ENCODE results near the gene COLEC11. TPM values are rescaled to one million over a fixed set of nuclear protein-coding genes. Genes with fewer than 3 reads are reported as not detected.
"Not testable (repeated sequence)": the region's sequence is repeated elsewhere in the genome, so short reads cannot be mapped to it uniquely, and the experiment has no call there.

The COLEC11 gene
- total RNA-seq, 3 donors from 2014 or later (not counting 1 experiment from before 2014, with no cell fraction given) = 0.61 TPM; not detected in 2

DNA sequence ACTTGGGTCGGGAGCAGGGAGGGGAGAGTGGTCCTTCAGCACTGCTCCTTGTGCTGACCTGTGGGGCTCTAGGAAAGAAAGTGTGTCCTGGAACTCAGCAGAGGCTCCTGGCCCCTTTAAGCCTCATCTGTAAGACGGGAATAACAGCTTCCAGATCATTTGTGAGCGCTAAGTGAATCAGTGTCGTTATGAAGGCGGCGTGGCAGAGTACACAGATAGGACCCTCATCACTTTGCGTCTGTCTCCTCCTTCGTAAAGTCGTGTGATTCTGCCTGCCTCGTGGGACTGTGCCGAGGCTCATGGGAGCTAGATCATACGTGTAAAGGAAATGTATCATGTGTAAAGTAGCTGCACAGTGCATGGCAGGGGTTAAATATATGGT, 18.6 kb downstream of the COLEC11 start:
- TF ChIP-seq CTCF (IDR thresholded peaks at IDR 0.05) = no peak
- no peak for DNase-seq
- H3K4me3 ChIP-seq (ENCODE audit: low read length) = no peak overlapping the region
- H3K27me3 ChIP-seq (ENCODE audit: control insufficient read depth, insufficient read depth, low read length) = no peaks in the 10 kb centered on the region
- no peaks in the 10 kb centered on the region for H3K36me3 ChIP-seq (ENCODE audit: control insufficient read depth, insufficient read depth, low read length)
- intact Hi-C loops (cut with micrococcal nuclease) = no loop called here
- H3K27me3 Mint-ChIP-seq (ENCODE audit: low read depth in 2 of 2) = no peaks in the 10 kb centered on the region
- H3K9me3 Mint-ChIP-seq = no peaks in the 10 kb centered on the region
- no peak overlapping the region for H3K4me3 Mint-ChIP-seq
- ATAC-seq = no peak
- H3K36me3 Mint-ChIP-seq = no peaks in the 10 kb centered on the region
- no peaks in the 10 kb centered on the region for H3K4me1 Mint-ChIP-seq
- no peak overlapping the region for H3K27ac ChIP-seq (ENCODE audit: low read length)
- 93% methylated on average over 11 of the region's 12 CpGs for WGBS (ENCODE audit: insufficient coverage)
- no peaks in the 10 kb centered on the region for H3K9me3 ChIP-seq (ENCODE audit: control insufficient read depth, insufficient read depth, low read length)
- no peak overlapping the region for H3K27ac Mint-ChIP-seq
- H3K4me1 ChIP-seq (ENCODE audit: control insufficient read depth, insufficient read depth, low read length) = no peaks in the 10 kb centered on the region

DNA sequence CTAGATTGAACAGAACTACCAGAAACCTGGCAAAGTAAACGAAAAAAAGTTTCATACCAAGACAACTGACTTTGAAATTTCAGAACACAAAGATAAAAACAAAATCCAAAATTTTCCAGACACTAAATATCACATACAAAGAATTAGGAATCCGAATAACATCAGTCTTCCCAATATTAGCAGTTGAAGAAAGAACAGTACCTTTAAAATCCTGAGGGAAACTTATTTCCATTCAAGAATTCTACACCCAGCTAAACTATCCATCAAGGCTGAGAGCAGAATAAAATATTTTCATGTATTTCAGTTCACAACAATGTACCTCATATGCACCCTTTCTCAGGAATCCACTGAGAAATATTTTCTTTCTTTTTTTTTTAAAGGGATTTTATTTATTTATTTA, 19.8 kb downstream of the COLEC11 start:
- DNase-seq; H3K36me3 Mint-ChIP-seq; H3K27me3 ChIP-seq (ENCODE audit: control insufficient read depth, insufficient read depth, low read length); intact Hi-C loops (cut with micrococcal nuclease); H3K27ac Mint-ChIP-seq; H3K4me1 Mint-ChIP-seq; H3K27ac ChIP-seq (ENCODE audit: low read length); H3K4me3 ChIP-seq (ENCODE audit: low read length); H3K4me3 Mint-ChIP-seq; H3K9me3 ChIP-seq (ENCODE audit: control insufficient read depth, insufficient read depth, low read length); H3K9me3 Mint-ChIP-seq; H3K36me3 ChIP-seq (ENCODE audit: control insufficient read depth, insufficient read depth, low read length); H3K4me1 ChIP-seq (ENCODE audit: control insufficient read depth, insufficient read depth, low read length); ATAC-seq; H3K27me3 Mint-ChIP-seq (ENCODE audit: low read depth in 2 of 2): not testable (repeated sequence)
- no CpG with 5 or more reads among the region's 2 CpGs for WGBS (ENCODE audit: insufficient coverage)

- intact Hi-C loops (cut with micrococcal nuclease); H3K4me3 ChIP-seq (ENCODE audit: low read length); H3K4me1 ChIP-seq (ENCODE audit: control insufficient read depth, insufficient read depth, low read length); H3K27ac Mint-ChIP-seq; H3K36me3 Mint-ChIP-seq; H3K27me3 Mint-ChIP-seq (ENCODE audit: low read depth in 2 of 2); DNase-seq; H3K9me3 Mint-ChIP-seq; H3K36me3 ChIP-seq (ENCODE audit: control insufficient read depth, insufficient read depth, low read length); ATAC-seq; H3K4me3 Mint-ChIP-seq; H3K27me3 ChIP-seq (ENCODE audit: control insufficient read depth, insufficient read depth, low read length); H3K4me1 Mint-ChIP-seq; H3K9me3 ChIP-seq (ENCODE audit: control insufficient read depth, insufficient read depth, low read length); H3K27ac ChIP-seq (ENCODE audit: low read length): not testable (repeated sequence)
- WGBS (ENCODE audit: insufficient coverage) = 95% methylated on average over 41 of the region's 46 CpGs
Observed at GRCh38 chr2:3615541-3616200, 20.8 kb downstream of the COLEC11 start.

GRCh38 chr2:3616435-3617197, 21.7 kb downstream of the COLEC11 start:
- H3K9me3 ChIP-seq (ENCODE audit: control insufficient read depth, insufficient read depth, low read length); H3K4me1 ChIP-seq (ENCODE audit: control insufficient read depth, insufficient read depth, low read length); H3K27ac ChIP-seq (ENCODE audit: low read length); H3K4me1 Mint-ChIP-seq; H3K27ac Mint-ChIP-seq; DNase-seq; H3K27me3 Mint-ChIP-seq (ENCODE audit: low read depth in 2 of 2); intact Hi-C loops (cut with micrococcal nuclease); H3K4me3 Mint-ChIP-seq; H3K9me3 Mint-ChIP-seq; H3K36me3 Mint-ChIP-seq; H3K36me3 ChIP-seq (ENCODE audit: control insufficient read depth, insufficient read depth, low read length); H3K4me3 ChIP-seq (ENCODE audit: low read length); H3K27me3 ChIP-seq (ENCODE audit: control insufficient read depth, insufficient read depth, low read length); ATAC-seq: not testable (repeated sequence)
- WGBS (ENCODE audit: insufficient coverage) = 93% methylated on average over 25 of the region's 25 CpGs

Measured in natural killer cell (primary cell).